ENCODE results near the gene ZNF253. TPM values are rescaled to one million over a fixed set of nuclear protein-coding genes. Genes with fewer than 3 reads are reported as not detected.

The ZNF253 gene
- total and polyA plus RNA-seq, 2 experiments from 2014 or later = 31.4 to 44.7 TPM

DNA sequence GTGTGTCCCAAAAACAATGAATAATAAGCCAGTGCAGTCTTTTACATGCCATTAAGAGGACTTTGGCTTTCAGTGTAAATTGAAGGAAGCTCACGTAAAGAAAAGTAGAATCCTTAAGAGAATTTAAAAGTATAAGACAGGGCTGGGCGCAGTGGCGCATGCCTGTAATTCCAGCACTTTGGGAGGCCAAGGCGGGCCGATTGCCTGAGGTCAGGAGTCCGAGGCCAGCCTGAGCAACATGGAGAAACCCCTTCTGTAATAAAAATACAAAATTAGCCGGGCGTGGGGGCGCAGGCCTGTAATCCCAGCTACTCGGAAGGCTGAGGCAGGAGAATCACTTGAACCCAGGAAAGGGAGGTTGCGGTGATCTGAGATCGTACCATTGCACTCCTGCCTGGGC is 17.9 kb upstream of the ZNF253 start:
- H3F3A ChIP-seq (replicated peaks; ENCODE audit: low read depth) = no peaks in the 10 kb centered on the region; the same call in 1 of the 2 replicates
- no peak overlapping the region for H3K27ac ChIP-seq (ENCODE audit: low read depth)
- Mint-ChIP-seq H3K27ac (no peak overlapping the region), H3K4me1 (no peaks in the 10 kb centered on the region), H3K4me3 (no peak overlapping the region), H3K36me3 (ENCODE audit: low read depth) (peaks cover 40% of the 10 kb centered on the region), H3K9me3 (peaks cover 27% of the 10 kb centered on the region), H3K27me3 (ENCODE audit: insufficient read depth, low read depth, poor library complexity) (peaks cover 6% of the 10 kb centered on the region)
- no peak for ATAC-seq
- peaks cover 15% of the 10 kb centered on the region for H3K36me3 ChIP-seq (ENCODE audit: insufficient read depth)
- H3K9me2 ChIP-seq (ENCODE audit: insufficient read depth) = no peaks in the 10 kb centered on the region
- no peak for DNase-seq (ENCODE audit: low spot score)
- no peak overlapping the region for H3K4me3 ChIP-seq
- H3K4me2 ChIP-seq = no peak overlapping the region
- no peaks in the 10 kb centered on the region for H3K4me1 ChIP-seq (ENCODE audit: insufficient read depth)
- TF ChIP-seq ZNF331 (CRISPR knock-in tag; IDR thresholded peaks at IDR 0.05; ENCODE audit: low read depth) (no peak), STAT1 (IDR thresholded peaks at IDR 0.05; ENCODE audit: unreplicated experiment) (no peak), ZNF114 (CRISPR knock-in tag; IDR thresholded peaks at IDR 0.05) (no peak), CREB1 (CRISPR knock-in tag; IDR thresholded peaks at IDR 0.05; ENCODE audit: low read depth) (no peak), JUNB (IDR thresholded peaks at IDR 0.05; ENCODE audit: unreplicated experiment) (no peak), EZH2 (IDR thresholded peaks at IDR 0.05; ENCODE audit: low read depth, unreplicated experiment) (no peak), ZNF462 (CRISPR knock-in tag; IDR thresholded peaks at IDR 0.05) (no peak), EZH2phosphoT487 (IDR thresholded peaks at IDR 0.05; ENCODE audit: unreplicated experiment) (no peak)
- TF ChIP-seq, protein P1, sequence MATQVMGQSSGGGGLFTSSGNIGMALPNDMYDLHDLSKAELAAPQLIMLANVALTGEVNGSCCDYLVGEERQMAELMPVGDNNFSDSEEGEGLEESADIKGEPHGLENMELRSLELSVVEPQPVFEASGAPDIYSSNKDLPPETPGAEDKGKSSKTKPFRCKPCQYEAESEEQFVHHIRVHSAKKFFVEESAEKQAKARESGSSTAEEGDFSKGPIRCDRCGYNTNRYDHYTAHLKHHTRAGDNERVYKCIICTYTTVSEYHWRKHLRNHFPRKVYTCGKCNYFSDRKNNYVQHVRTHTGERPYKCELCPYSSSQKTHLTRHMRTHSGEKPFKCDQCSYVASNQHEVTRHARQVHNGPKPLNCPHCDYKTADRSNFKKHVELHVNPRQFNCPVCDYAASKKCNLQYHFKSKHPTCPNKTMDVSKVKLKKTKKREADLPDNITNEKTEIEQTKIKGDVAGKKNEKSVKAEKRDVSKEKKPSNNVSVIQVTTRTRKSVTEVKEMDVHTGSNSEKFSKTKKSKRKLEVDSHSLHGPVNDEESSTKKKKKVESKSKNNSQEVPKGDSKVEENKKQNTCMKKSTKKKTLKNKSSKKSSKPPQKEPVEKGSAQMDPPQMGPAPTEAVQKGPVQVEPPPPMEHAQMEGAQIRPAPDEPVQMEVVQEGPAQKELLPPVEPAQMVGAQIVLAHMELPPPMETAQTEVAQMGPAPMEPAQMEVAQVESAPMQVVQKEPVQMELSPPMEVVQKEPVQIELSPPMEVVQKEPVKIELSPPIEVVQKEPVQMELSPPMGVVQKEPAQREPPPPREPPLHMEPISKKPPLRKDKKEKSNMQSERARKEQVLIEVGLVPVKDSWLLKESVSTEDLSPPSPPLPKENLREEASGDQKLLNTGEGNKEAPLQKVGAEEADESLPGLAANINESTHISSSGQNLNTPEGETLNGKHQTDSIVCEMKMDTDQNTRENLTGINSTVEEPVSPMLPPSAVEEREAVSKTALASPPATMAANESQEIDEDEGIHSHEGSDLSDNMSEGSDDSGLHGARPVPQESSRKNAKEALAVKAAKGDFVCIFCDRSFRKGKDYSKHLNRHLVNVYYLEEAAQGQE (IDR thresholded peaks at IDR 0.05; ENCODE audit: unreplicated experiment) = no peak
- TF ChIP-seq, protein P2, sequence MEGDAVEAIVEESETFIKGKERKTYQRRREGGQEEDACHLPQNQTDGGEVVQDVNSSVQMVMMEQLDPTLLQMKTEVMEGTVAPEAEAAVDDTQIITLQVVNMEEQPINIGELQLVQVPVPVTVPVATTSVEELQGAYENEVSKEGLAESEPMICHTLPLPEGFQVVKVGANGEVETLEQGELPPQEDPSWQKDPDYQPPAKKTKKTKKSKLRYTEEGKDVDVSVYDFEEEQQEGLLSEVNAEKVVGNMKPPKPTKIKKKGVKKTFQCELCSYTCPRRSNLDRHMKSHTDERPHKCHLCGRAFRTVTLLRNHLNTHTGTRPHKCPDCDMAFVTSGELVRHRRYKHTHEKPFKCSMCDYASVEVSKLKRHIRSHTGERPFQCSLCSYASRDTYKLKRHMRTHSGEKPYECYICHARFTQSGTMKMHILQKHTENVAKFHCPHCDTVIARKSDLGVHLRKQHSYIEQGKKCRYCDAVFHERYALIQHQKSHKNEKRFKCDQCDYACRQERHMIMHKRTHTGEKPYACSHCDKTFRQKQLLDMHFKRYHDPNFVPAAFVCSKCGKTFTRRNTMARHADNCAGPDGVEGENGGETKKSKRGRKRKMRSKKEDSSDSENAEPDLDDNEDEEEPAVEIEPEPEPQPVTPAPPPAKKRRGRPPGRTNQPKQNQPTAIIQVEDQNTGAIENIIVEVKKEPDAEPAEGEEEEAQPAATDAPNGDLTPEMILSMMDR (conservative IDR thresholded peaks at IDR 0.05; ENCODE audit: low read depth in 2 of 2) = no peak
- no peaks in the 10 kb centered on the region for H3K79me2 ChIP-seq (replicated peaks; ENCODE audit: insufficient read depth)
- no peak overlapping the region for H2AFZ ChIP-seq
- no peaks in the 10 kb centered on the region for H3K27me3 ChIP-seq (ENCODE audit: insufficient read depth)
- no peaks in the 10 kb centered on the region for H4K20me1 ChIP-seq (replicated peaks; ENCODE audit: insufficient read depth)
